GM12878 (cell line): ENCODE results near the gene SFXN2. TPM values are rescaled to one million over a fixed set of nuclear protein-coding genes. Genes with fewer than 3 reads are reported as not detected.

ENCODE experiments used
- ATAC-seq: fragments of 200-7000 bp; cut with Tn5 transposase; 3 replicates; pipeline ENCODE4 v1.9.1; 2020; ENCODE audit warnings: mild to moderate bottlenecking, moderate library complexity
- BruUV-seq: library from RNA; stranded (reverse); fragments of 400-500 nt; replicated peaks from 2 replicates; lab custom pipeline; 2021; lab: Mats Ljungman, UMichigan
- CTCF ChIA-PET: fragments of 300-600 bp; sonication (Branson Sonifier 250); formaldehyde crosslinking; extraction: SDS; loops from one replicate; lab custom pipeline; 2021; ENCODE audit warnings: inconsistent platforms; lab: Yijun Ruan, JAX
- POLR2A ChIA-PET: fragments of 350-600 bp; formaldehyde crosslinking; extraction: SDS; loops from one replicate; lab custom pipeline; 2021; ENCODE audit warnings: inconsistent platforms; lab: Charles Lee
- RAD21 ChIA-PET: fragments of 300-600 bp; sonication (Branson Sonifier 250); formaldehyde crosslinking; loops from one replicate; lab custom pipeline; 2023; ENCODE audit warnings: antibody characterized with exemption; ENCODE audit not compliant: unreplicated experiment; lab: Charles Lee
- SMC1A ChIA-PET: fragments of 300-600 bp; sonication (Branson Sonifier 250); formaldehyde crosslinking; loops from one replicate; lab custom pipeline; 2023; ENCODE audit not compliant: unreplicated experiment, uncharacterized antibody; lab: Charles Lee
- DNase-seq: peaks from one replicate; pipeline ENCODE4 v3.0.0-alpha.2; 2011; ENCODE audit warnings: low read depth, low spot score
- FAIRE-seq: peaks from 3 replicates; lab custom pipeline; 2011; peaks lifted over from hg19 to GRCh38; lab: Jason Lieb, UNC
- H2AFZ ChIP-seq: 2 replicates; pipeline ENCODE4 v1.6.0; 2011; ENCODE audit warnings: low read depth, low read length, control low read depth; ENCODE audit not compliant: control insufficient read depth
- H3K27ac ChIP-seq: 2 replicates; pipeline ENCODE4 v1.5.1; 2011; ENCODE audit warnings: control low read depth; ENCODE audit not compliant: control insufficient read depth, insufficient read depth
- H3K27me3 ChIP-seq, 2 experiments: replicated peaks in 1 of 2; 2 replicates each; pipeline versions ENCODE4 v1.6.0 to v1.6.1; 2011; ENCODE audit warnings: low read length in 1 of 2; ENCODE audit not compliant: control insufficient read depth in 2 of 2, insufficient read depth in 2 of 2
- H3K36me3 ChIP-seq, 2 experiments: 2 replicates each; pipeline ENCODE4 v1.5.1; 2011; ENCODE audit warnings: low read length in 1 of 2; ENCODE audit not compliant: control insufficient read depth in 2 of 2, insufficient read depth in 2 of 2
- H3K4me1 ChIP-seq: 2 replicates; pipeline ENCODE4 v1.6.1; 2011; ENCODE audit warnings: mild to moderate bottlenecking, low read length, moderate library complexity, mixed read lengths; ENCODE audit not compliant: control insufficient read depth, insufficient read depth
- H3K4me2 ChIP-seq: 2 replicates; pipeline ENCODE4 v1.6.0; 2011; ENCODE audit warnings: control low read depth; ENCODE audit not compliant: control insufficient read depth, insufficient read depth
- H3K4me3 ChIP-seq: fragments of 200-600 bp; sonication (generic); 2 replicates; pipeline ENCODE4 v1.5.1; 2016
- H3K79me2 ChIP-seq: 2 replicates; pipeline ENCODE4 v1.6.0; 2011; ENCODE audit warnings: low read length; ENCODE audit not compliant: control insufficient read depth, insufficient read depth
- H3K9ac ChIP-seq: 2 replicates; pipeline ENCODE4 v1.8.0; 2011; ENCODE audit warnings: low read length, control low read depth, mixed read lengths; ENCODE audit not compliant: control insufficient read depth, insufficient read depth
- H3K9me3 ChIP-seq: replicated peaks from 3 replicates; pipeline ENCODE4 v1.5.1; 2011; ENCODE audit warnings: mild to moderate bottlenecking, low read length; ENCODE audit not compliant: control insufficient read depth, insufficient read depth
- H4K20me1 ChIP-seq: 2 replicates; pipeline ENCODE4 v1.6.0; 2011; ENCODE audit not compliant: control insufficient read depth, insufficient read depth
- ASH2L ChIP-seq: fragments of 300-600, 200-600 bp; sonication (generic); IDR thresholded peaks from 2 replicates; pipeline ENCODE4 v1.6.1; 2017; ENCODE audit warnings: low read depth, mild to moderate bottlenecking, borderline replicate concordance
- CHD2 ChIP-seq: IDR thresholded peaks from 2 replicates; pipeline ENCODE4 v1.6.1; 2011; ENCODE audit warnings: low read depth, low read length, improper control_type of control experiment, borderline replicate concordance
- FOXK2 ChIP-seq: fragments of 450-650 bp; IDR thresholded peaks from 2 replicates; pipeline ENCODE4 v1.6.1; 2017; ENCODE audit warnings: mild to moderate bottlenecking, moderate library complexity
- MLLT1 ChIP-seq: fragments of 450-650 bp; IDR thresholded peaks from 2 replicates; pipeline ENCODE4 v1.6.1; 2016; ENCODE audit warnings: mild to moderate bottlenecking
- NFXL1 ChIP-seq: fragments of 450-650 bp; IDR thresholded peaks from 2 replicates; pipeline ENCODE4 v1.6.1; 2017; ENCODE audit warnings: antibody characterized with exemption, mild to moderate bottlenecking, borderline replicate concordance
- NFYB ChIP-seq: IDR thresholded peaks from 2 replicates; pipeline ENCODE4 v1.6.1; 2011; ENCODE audit warnings: low read depth, mild to moderate bottlenecking, low read length, improper control_type of control experiment, moderate library complexity; ENCODE audit not compliant: insufficient read depth
- PAX5 ChIP-seq: IDR thresholded peaks from 2 replicates; pipeline ENCODE4 v1.6.1; 2011; ENCODE audit warnings: low read depth, low read length, borderline replicate concordance
- POLR2A ChIP-seq: IDR thresholded peaks from 2 replicates; pipeline ENCODE4 v1.6.1; 2011; ENCODE audit warnings: low read depth, mild to moderate bottlenecking, low read length
- POLR2AphosphoS2 ChIP-seq: IDR thresholded peaks from 2 replicates; pipeline ENCODE4 v1.6.1; 2011; ENCODE audit warnings: low read depth, mild to moderate bottlenecking, low read length, improper control_type of control experiment, moderate library complexity
- RAD51 ChIP-seq: fragments of 450-650 bp; IDR thresholded peaks from 2 replicates; pipeline ENCODE4 v1.6.1; 2016; ENCODE audit warnings: moderate library complexity, mild to moderate bottlenecking, inconsistent platforms
- WRNIP1 ChIP-seq: IDR thresholded peaks from 2 replicates; pipeline ENCODE4 v1.6.1; 2011; ENCODE audit warnings: low read depth, low read length, improper control_type of control experiment, borderline replicate concordance
- WGBS: methylation state at CpG from one replicate; pipeline ENCODE4 v1.1.6; 2016; ENCODE audit warnings: low lambda C conversion rate; ENCODE audit not compliant: insufficient replicate concordance, insufficient coverage; ENCODE audit errors: missing lambda C conversion rate; 5-methylcytosine and 5-hydroxymethylcytosine counted together
- in situ Hi-C: fragments of 300-500 bp; cut with MboI; formaldehyde crosslinking; loops from 9 replicates; pipeline ENCODE4 v1.14.3; 2018; ENCODE audit warnings: mixed read lengths
- intact Hi-C: fragments of 100-400 bp; cut with micrococcal nuclease; formaldehyde crosslinking; loops from one replicate; pipeline ENCODE4 v1.14.2; 2022; ENCODE audit not compliant: unreplicated experiment
- polyA plus RNA-seq, 11 experiments: library from polyadenylated mRNA; depleted of rRNA in 4 of 11; unstranded in 6 of 11; stranded (reverse) in 5 of 11; fragments of >200 nt; fragmentation: Nextera tagmentation in 4 of 11; fragmentation: Illumina TruSeq in 1 of 11; extraction: Ambion mirVana in 4 of 11; extraction: Trizol in 1 of 11; gene quantifications; 1 replicate in 1 of 11; 2 replicates in 10 of 11; pipeline versions ENCODE4 v1.2.1 to v1.2.3, GENCODE V29; 2011 to 2016; ENCODE audit warnings: inconsistent platforms in 2 of 11, missing spikeins in 2 of 11, low read depth in 1 of 11
- total RNA-seq, 4 experiments: library from RNA; depleted of rRNA in 3 of 4; stranded (reverse); fragments of >200 nt in 3 of 4; fragmentation: Illumina TruSeq in 1 of 4; extraction: Trizol in 1 of 4; gene quantifications; 2 replicates each; pipeline versions ENCODE4 v1.2.1 to v1.2.3, GENCODE V29; 2013 to 2021

The SFXN2 gene
- total and polyA plus RNA-seq, 10 of the 15 experiments (the other 5 are each of a cell fraction or from before 2014, with no cell fraction given) = 8.8 to 22.5 (median 18.5) TPM

DNA sequence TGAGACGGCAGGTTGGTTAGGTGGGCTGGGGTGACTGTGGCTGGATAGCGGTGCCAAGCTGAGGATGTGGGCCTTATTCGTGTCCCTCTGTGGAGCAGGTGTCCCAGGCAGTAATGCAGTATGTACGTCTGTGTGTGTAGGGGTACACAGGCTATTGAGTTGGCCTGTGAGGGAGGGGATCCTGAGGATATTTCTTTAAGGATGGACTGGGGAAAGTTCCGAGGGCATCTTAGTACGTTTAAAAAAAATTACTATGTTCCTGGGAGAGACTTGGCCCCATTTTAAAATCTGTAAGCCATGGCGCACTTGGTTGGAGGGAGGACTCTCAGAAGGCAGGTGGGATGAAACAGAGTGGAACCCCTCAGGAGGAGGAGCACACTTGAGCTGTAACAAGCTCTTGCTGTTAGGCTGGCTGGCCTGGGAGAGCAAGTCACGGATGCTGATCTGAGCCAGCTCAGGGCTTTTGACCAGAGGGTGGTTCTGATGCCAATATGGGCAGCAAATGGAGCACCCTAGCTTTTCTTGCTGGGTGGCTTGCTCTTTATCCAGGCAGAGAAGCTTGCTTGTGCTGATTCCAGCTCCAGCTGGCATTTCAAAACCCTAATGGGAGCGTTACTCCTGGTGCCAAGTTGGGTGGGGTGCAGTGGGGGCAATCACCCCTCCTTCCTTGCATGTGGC lies 30.1 kb downstream of the SFXN2 start (continued):
- TF ChIP-seq WRNIP1 (no peak), POLR2A (peak; percentile 23; the same call in 1 of the 2 replicates), CHD2 (no peak), MLLT1 (0 out of 2 replicates have a peak, but pooled peaks have one; percentile 25), ASH2L (no peak), NFXL1 (peak; percentile 93; the same call in 1 of the 2 replicates), PAX5 (0 out of 2 replicates have a peak, but pooled peaks have one; percentile 43), NFYB (no peak), POLR2AphosphoS2 (0 out of 2 replicates have a peak, but pooled peaks have one; percentile 36), FOXK2 (no peak)

DNA sequence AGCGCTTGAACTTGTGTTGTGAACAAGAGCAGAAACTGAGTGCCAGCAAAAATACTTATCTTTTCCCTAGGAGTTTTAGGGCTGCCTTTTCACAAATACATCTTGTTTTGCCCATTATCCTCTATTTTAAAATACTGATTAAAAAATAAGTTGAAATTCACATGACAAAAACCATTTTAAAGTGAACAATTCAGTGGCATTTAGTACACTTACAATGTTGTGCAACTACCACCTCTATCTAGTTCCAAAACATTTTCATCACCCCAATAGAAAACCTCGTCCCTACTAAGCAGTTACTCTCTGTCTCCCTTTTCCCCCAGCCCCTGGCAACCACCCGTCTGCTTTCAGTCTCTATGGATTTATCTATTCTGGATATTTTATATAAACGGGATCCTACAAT lies 30.7 kb downstream of the SFXN2 start:
- intact Hi-C loops = no loop called here
- H3K36me3 ChIP-seq = no peaks in the 10 kb centered on the region
- no peaks in the 10 kb centered on the region for H3K9me3 ChIP-seq
- DNase-seq (no peak), FAIRE-seq (no peak)
- H3K4me2 ChIP-seq = peak overlapping the region; percentile 96
- BruUV-seq = no TSS peak
- no peak overlapping the region for H2AFZ ChIP-seq
- H3K27me3 ChIP-seq = no peaks in the 10 kb centered on the region
- H4K20me1 ChIP-seq = no peaks in the 10 kb centered on the region; the same call in 1 of the 2 replicates
- peak overlapping the region; percentile 68 for H3K4me3 ChIP-seq
- peaks cover 41% of the 10 kb centered on the region for H3K79me2 ChIP-seq
- ChIA-PET RAD21 (interaction anchor here (0.7 to 2.1 kb wide), 4 partner anchors 8 to 70 kb away, joined by 3 to 16 read pairs (median 4); partner anchors contain the start of genes ARL3 and SFXN2), SMC1A (interaction anchor here (0.9 to 2.5 kb wide), 3 partner anchors 8 to 29 kb away, joined by 3 to 6 read pairs (median 6); no protein-coding TSS in a partner anchor), POLR2A (interaction anchor here (1.2 to 4.0 kb wide), 5 partner anchors 9 to 71 kb away, joined by 4 to 41 read pairs (median 5); partner anchors contain the start of genes ARL3 and SFXN2), CTCF (interaction anchor here (5.6 kb wide), 1 partner anchor 8 kb away, joined by 35 read pairs; no protein-coding TSS in a partner anchor)
- in situ Hi-C loops = no loop called here
- H3K27ac ChIP-seq = peak overlapping the region; percentile 70; the same call in 1 of the 2 replicates
- H3K9ac ChIP-seq = peak overlapping the region; percentile 95
- H3K4me1 ChIP-seq = 0 out of 2 replicates have a peak, but pooled peaks cover 6% of the 10 kb centered on the region
- 74% methylated on average over 4 of the region's 4 CpGs for WGBS
- no peak for TF ChIP-seq RAD51
- TF ChIP-seq, all 136 proteins: peak for 0
- no peak for ATAC-seq
